NCI-H460 (cell line): ENCODE measurements around the gene RABL2B. TPM values are rescaled to one million over a fixed set of nuclear protein-coding genes. Genes with fewer than 3 reads are reported as not detected.

Source experiments
- DNase-seq: peaks from one replicate; pipeline ENCODE4 v3.0.0-alpha.2; 2016; ENCODE audit warnings: low read depth; ENCODE audit errors: extremely low read depth
- total RNA-seq: library from RNA; depleted of rRNA; stranded (reverse); fragments of >200 nt; shearing (Covaris generic); gene quantifications from 2 replicates; pipeline ENCODE4 v1.2.3, GENCODE V29; 2014; rRNA removed

The RABL2B gene
- total RNA-seq, 1 experiment from 2014 or later: 17.4 TPM

DNA sequence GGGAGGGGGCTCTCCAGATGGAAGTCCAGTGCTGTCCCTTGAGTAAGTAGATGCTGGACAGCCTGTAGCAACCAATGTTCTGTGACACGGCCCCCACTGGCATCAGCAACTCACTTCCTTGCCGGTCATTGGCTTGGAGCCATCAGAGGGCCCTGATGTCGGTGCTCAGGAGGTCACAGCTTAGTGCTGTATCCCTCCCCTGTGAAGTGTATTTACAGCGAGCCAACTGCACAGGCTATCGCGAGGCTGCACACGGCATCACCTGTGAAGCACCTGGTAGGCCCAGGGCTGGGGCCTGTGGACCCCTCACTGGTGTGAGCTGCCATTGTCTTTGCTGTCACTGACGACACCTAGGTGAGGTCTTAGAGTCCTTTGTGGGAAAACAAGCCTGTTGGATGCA is 58.8 kb downstream of the RABL2B start:
- no peak for DNase-seq

DNA sequence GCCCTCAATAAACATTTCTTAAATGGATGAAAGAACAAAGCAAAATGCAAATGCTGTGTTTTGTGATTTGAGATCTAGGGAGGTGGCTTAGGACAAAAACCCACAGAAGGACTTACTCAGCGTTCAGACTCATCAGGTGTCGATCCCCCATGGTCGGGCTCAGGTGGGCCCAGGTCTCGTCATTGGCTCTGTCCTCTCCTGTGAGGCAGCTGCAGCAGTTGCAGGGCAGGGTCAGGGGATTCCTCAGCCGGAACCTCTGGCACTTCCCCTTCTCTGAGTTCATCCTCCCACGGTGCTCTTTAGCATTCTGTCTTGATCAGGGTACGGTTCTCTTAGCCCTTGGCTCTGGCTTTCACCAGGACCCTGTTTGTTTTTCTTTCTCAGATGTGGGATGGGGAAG is 59.4 kb downstream of the RABL2B start:
- DNase-seq: no peak

DNA sequence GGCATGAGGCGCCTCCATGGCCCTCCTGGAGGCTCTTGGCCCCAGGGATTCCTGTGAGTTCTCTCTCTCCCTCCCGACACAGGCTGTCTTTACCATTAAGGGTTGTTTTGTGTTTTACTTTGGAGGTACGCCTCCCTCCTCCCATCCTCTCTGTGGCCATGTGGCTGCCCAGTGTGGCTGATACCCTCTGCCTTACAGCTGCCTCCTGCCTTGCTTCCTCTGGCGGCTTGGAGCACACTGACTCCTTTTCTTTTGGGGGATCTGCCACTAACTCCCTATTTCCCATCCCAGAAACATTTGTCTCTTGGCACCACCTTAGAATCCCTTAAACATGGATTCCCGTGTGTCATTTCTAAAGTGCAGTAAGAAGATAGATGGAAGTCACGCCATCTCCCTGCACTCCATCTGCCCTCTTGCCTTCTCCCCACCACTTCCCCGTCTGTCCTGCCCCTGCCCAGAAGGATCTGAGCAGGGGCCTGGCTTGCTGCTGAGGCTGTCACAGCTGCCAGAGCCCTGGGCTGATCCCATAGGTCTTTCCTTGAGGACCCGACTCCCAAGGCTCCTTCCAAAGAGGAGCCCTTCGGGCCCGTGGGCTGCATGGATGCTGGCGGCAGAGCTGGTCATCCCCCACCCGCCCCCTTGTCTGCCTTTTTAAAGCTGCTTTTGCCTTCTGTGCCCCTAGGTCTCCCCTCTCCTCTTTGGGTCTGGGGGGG is 60.6 kb downstream of the RABL2B start:
- DNase-seq: no peak

DNA sequence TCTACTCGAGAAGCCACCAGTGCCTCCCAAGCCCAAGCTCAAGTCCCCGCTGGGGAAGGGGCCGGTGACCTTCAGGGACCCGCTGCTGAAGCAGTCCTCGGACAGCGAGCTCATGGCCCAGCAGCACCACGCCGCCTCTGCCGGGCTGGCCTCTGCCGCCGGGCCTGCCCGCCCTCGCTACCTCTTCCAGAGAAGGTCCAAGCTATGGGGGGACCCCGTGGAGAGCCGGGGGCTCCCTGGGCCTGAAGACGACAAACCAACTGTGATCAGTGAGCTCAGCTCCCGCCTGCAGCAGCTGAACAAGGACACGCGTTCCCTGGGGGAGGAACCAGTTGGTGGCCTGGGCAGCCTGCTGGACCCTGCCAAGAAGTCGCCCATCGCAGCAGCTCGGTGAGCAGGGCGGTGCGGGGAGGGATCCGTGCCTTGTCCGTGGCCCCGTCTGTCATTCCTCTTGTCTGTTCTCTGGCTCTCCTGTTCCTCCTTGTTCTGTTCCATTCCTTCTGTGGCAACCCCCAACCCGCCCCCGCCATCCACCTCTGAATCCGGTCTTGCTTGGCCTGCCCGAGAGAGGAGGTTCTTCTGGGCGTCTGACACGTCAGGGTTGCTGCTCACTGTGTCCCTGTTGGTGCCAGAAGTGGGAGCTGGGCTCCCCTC is 61.3 kb downstream of the RABL2B start:
- DNase-seq: no peak

DNA sequence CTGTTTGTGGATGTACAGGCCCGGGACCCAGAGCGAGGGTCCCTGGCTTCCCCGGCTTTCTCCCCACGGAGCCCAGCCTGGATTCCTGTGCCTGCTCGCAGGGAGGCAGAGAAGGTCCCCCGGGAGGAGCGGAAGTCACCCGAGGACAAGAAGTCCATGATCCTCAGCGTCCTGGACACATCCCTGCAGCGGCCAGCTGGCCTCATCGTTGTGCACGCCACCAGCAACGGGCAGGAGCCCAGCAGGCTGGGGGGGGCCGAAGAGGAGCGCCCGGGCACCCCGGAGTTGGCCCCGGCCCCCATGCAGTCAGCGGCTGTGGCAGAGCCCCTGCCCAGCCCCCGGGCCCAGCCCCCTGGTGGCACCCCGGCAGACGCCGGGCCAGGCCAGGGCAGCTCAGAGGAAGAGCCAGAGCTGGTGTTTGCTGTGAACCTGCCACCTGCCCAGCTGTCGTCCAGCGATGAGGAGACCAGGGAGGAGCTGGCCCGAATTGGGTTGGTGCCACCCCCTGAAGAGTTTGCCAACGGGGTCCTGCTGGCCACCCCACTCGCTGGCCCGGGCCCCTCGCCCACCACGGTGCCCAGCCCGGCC is 62.1 kb downstream of the RABL2B start:
- DNase-seq: no peak

DNA sequence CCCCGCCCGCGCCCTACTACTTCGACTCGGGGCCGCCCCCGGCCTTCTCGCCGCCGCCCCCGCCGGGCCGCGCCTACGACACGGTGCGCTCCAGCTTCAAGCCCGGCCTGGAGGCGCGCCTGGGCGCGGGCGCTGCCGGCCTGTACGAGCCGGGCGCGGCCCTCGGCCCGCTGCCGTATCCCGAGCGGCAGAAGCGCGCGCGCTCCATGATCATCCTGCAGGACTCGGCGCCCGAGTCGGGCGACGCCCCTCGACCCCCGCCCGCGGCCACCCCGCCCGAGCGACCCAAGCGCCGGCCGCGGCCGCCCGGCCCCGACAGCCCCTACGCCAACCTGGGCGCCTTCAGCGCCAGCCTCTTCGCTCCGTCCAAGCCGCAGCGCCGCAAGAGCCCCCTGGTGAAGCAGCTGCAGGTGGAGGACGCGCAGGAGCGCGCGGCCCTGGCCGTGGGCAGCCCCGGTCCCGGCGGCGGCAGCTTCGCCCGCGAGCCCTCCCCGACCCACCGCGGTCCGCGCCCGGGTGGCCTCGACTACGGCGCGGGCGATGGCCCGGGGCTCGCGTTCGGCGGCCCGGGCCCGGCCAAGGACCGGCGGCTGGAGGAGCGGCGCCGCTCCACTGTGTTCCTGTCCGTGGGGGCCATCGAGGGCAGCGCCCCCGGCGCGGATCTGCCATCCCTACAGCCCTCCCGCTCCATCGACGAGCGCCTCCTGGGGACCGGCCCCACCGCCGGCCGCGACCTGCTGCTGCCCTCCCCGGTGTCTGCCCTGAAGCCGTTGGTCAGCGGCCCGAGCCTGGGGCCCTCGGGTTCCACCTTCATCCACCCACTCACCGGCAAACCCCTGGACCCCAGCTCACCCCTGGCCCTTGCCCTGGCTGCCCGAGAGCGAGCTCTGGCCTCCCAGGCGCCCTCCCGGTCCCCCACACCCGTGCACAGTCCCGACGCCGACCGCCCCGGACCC is 62.9 kb downstream of the RABL2B start:
- DNase-seq: no peak

DNA sequence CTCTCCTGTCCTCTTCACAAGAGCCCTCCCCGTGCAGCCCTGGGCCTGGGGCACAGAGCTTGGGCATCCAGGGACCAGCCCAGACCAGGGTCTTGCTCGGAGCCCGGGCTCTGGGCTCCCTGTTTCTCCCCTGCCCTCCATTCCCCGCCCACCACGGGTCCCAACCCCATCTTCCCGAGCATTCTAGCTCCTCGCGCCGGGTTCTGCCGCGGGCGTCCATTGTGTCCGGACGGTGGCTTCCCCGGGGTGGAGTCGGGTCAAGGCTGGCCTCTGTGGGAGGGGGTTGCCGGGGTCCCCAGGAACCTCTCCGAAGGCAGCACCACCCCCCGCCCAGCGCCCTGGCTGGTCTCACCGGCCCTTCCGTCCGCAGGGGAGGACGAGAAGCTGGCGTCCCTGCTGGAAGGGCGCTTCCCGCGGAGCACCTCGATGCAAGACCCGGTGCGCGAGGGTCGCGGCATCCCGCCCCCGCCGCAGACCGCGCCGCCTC is 63.6 kb downstream of the RABL2B start:
- no peak for DNase-seq

DNA sequence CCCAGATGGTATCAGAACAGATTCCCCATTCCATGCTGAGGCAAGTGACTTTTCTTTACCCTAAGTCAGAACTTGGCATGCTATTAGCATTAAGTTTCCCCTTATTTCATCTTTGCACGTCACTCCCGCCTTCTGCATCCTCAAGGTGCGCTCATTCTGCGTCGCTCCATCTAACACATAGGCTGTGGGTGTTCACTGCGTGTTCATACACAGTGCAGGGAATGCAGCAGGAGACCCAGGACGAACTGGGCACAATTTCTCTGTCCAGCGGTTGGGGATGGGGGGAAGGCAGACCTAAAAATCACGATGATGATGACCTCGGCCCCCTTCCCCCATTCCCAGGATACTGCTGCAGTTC is 65.1 kb downstream of the RABL2B start:
- no peak for DNase-seq

DNA sequence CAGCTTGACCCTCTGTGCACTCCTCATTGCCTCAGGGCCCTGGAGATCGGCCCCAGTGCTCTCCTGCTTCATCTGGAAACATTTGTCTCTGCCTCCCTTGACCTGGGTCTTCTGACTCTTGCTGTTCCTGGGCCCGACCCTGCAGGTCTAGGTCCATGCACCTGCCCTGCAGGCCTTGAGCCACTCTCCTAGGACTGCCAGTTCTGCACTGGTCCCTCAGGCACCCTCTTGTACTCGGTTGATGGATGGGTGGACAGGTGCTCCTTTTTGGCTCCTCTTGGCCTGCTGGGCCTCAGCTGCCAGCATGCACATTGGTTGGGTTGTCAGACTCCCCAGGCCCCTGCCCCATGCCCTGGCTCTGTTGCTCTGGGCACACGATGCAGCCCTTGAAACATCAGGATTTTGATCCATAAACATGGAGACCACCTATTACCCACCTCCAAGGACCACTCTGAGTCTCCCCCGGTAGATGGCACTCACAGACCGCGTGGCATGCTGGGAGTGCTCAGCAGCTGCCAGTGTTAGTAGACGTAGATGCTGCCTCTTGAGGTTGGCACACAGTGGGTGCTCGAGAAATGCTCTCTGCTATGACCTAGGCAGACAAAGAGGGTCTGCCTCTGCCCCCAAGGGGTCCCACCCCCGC is 65.6 kb downstream of the RABL2B start:
- no peak for DNase-seq

Other genes with a start within 250 kb of the RABL2B start
- gene KLHDC7B, start 237.7 kb downstream of the RABL2B start, total RNA-seq: 1.6 and 2.1 TPM in 2 replicates
- gene SYCE3, start 220.7 kb downstream of the RABL2B start, total RNA-seq: 0.50 TPM in 1 of 2 replicates, not detected in the other
- 9.6 and 9.8 TPM in 2 replicates for gene CPT1B, start 205.2 kb downstream of the RABL2B start, total RNA-seq
- 16.1 and 21.0 TPM in 2 replicates for gene CHKB, start 200.8 kb downstream of the RABL2B start, total RNA-seq
- gene MAPK8IP2, start 182.8 kb downstream of the RABL2B start, total RNA-seq: 0.06 and 0.15 TPM in 2 replicates
- gene ARSA, start 155.5 kb downstream of the RABL2B start, total RNA-seq: 14.0 and 14.5 TPM in 2 replicates
- gene SHANK3, start 110.8 kb downstream of the RABL2B start, total RNA-seq: 0.98 and 1.2 TPM in 2 replicates
- not detected in 2 replicates for gene ACR, start 45.4 kb downstream of the RABL2B start, total RNA-seq